ENCODE data around the gene LY6G5B.

Gene LY6G5B

GRCh38 chr6:31658983-31659648, 10.7 kb upstream of the LY6G5B start:
- TF ChIP-seq CTCF (conservative IDR thresholded peaks at IDR 0.05; ENCODE audit: low read length) = no peak
- peak overlapping the region; percentile 92 for H3K4me3 ChIP-seq (ENCODE audit: low read length)
- no peak for DNase-seq (ENCODE audit: low read depth)

- peak; percentile 25 for DNase-seq (ENCODE audit: low read depth)
These were observed 10.0 kb upstream of the LY6G5B start for GRCh38 chr6:31659649-31660380.

GRCh38 chr6:31660381-31661261, 9.2 kb upstream of the LY6G5B start, which contains the start of gene C6orf47:
Gene C6orf47, minus strand, starts transcription at chr6:31660778. Its CDS starts 831 bp downstream, at chr6:31659947.
- TF ChIP-seq CTCF (conservative IDR thresholded peaks at IDR 0.05; ENCODE audit: low read length) = no peak
- peak within 1 kb of the TSS; percentile 92 for H3K4me3 ChIP-seq (ENCODE audit: low read length)
- peak; percentile 75 for DNase-seq (ENCODE audit: low read depth)

More at GRCh38 chr6:31659649-31660380, 10.0 kb upstream of the LY6G5B start:
- peak overlapping the region; percentile 92 for H3K4me3 ChIP-seq (ENCODE audit: low read length)
- no peak for TF ChIP-seq CTCF (conservative IDR thresholded peaks at IDR 0.05; ENCODE audit: low read length)

- no peak for DNase-seq (ENCODE audit: low read depth)
- TF ChIP-seq CTCF (conservative IDR thresholded peaks at IDR 0.05; ENCODE audit: low read length) = no peak
- H3K4me3 ChIP-seq (ENCODE audit: low read length) = peak overlapping the region; percentile 92; the same call in 1 of the 2 replicates
These were observed 8.3 kb upstream of the LY6G5B start for GRCh38 chr6:31661262-31662123.

- no peak for DNase-seq (ENCODE audit: low read depth)
- TF ChIP-seq CTCF (conservative IDR thresholded peaks at IDR 0.05; ENCODE audit: low read length) = no peak
- no peak overlapping the region for H3K4me3 ChIP-seq (ENCODE audit: low read length)
These were observed 7.6 kb upstream of the LY6G5B start for GRCh38 chr6:31662124-31662723.

Data from AG10803 (cell line).